Endothelial cell of umbilical vein (primary cell): Measurements from ENCODE around the gene KIF26B. TPM values are rescaled to one million over a fixed set of nuclear protein-coding genes. Genes with fewer than 3 reads are reported as not detected.

ENCODE experiments used
- BruUV-seq: library from RNA; stranded (reverse); fragments of 400-500 nt; replicated peaks from 2 replicates; lab custom pipeline; 2021; lab: Mats Ljungman, UMichigan
- CTCF ChIA-PET: fragments of 300-600, 350-600 bp; sonication (Branson Sonifier 250); formaldehyde crosslinking; loops from one replicate; lab custom pipeline; 2021; ENCODE audit warnings: antibody characterized with exemption, inconsistent platforms; lab: Charles Lee
- POLR2A ChIA-PET: fragments of 300-600, 350-600 bp; sonication (Branson Sonifier 250); formaldehyde crosslinking; loops from one replicate; lab custom pipeline; 2021; ENCODE audit warnings: antibody characterized with exemption, inconsistent platforms; lab: Charles Lee
- DNase-seq: peaks from one replicate; pipeline ENCODE4 v3.0.0-alpha.2; 2011; ENCODE audit warnings: low read depth, low spot score
- FAIRE-seq: peaks from 2 replicates; lab custom pipeline; 2011; peaks lifted over from hg19 to GRCh38; lab: Jason Lieb, UNC
- H2AFZ ChIP-seq: 2 replicates; pipeline ENCODE4 v1.6.0; 2012; ENCODE audit warnings: low read depth, low read length, control low read depth, inconsistent platforms
- H3K27ac ChIP-seq: 2 replicates; pipeline ENCODE4 v1.5.1; 2011; ENCODE audit warnings: low read depth, mild to moderate bottlenecking, control low read depth, low read length, moderate library complexity; ENCODE audit not compliant: insufficient read depth
- H3K27me3 ChIP-seq, 2 experiments: 2 replicates each; pipeline versions ENCODE4 v1.6.0 to v1.6.1; 2011; ENCODE audit warnings: low read length in 2 of 2, mixed read lengths in 1 of 2; ENCODE audit not compliant: control insufficient read depth in 2 of 2, insufficient read depth in 2 of 2
- H3K36me3 ChIP-seq, 2 experiments: 2 replicates in 1 of 2; 3 replicates in 1 of 2; pipeline ENCODE4 v1.5.1; 2011; ENCODE audit warnings: low read length in 2 of 2, mild to moderate bottlenecking in 1 of 2, moderate library complexity in 1 of 2; ENCODE audit not compliant: control insufficient read depth in 2 of 2, insufficient read depth in 2 of 2; ENCODE audit errors: extremely low read depth in 1 of 2
- H3K4me1 ChIP-seq: 3 replicates; pipeline ENCODE4 v1.5.1; 2011; ENCODE audit warnings: mild to moderate bottlenecking, low read length; ENCODE audit not compliant: control insufficient read depth, insufficient read depth; ENCODE audit errors: extremely low read depth
- H3K4me2 ChIP-seq: 2 replicates; pipeline ENCODE4 v1.6.1; 2011; ENCODE audit warnings: low read length, control low read depth, mixed read lengths; ENCODE audit not compliant: insufficient read depth
- H3K4me3 ChIP-seq, 3 experiments: fragments of 200-600 bp in 1 of 3; sonication (generic), shearing (Covaris generic) in 1 of 3; replicated peaks in 1 of 3; 2 replicates each; pipeline ENCODE4 v1.5.1; 2011 to 2016; ENCODE audit warnings: control low read depth in 3 of 3, low read length in 3 of 3, mild to moderate bottlenecking in 2 of 3, inconsistent platforms in 1 of 3, low read depth in 1 of 3, moderate library complexity in 1 of 3; ENCODE audit not compliant: insufficient read depth in 1 of 3
- H3K79me2 ChIP-seq: 2 replicates; pipeline ENCODE4 v1.6.0; 2012; ENCODE audit warnings: low read length, inconsistent platforms; ENCODE audit not compliant: control insufficient read depth, insufficient read depth
- H3K9ac ChIP-seq: replicated peaks from 2 replicates; pipeline ENCODE3; 2011; ENCODE audit warnings: low read length, control low read depth; ENCODE audit not compliant: insufficient read depth; ENCODE audit errors: extremely low read depth
- H3K9me1 ChIP-seq: replicated peaks from 3 replicates; pipeline ENCODE4 v1.6.0; 2011; ENCODE audit warnings: mild to moderate bottlenecking, low read length; ENCODE audit not compliant: control insufficient read depth, insufficient read depth; ENCODE audit errors: extremely low read depth
- H3K9me3 ChIP-seq: replicated peaks from 2 replicates; pipeline ENCODE4 v1.5.1; 2012; ENCODE audit warnings: low read length, inconsistent platforms; ENCODE audit not compliant: control insufficient read depth, insufficient read depth
- H4K20me1 ChIP-seq: replicated peaks from 2 replicates; pipeline ENCODE3; 2011; ENCODE audit warnings: mild to moderate bottlenecking, low read length; ENCODE audit not compliant: control insufficient read depth, insufficient read depth; ENCODE audit errors: extremely low read depth
- EZH2 ChIP-seq: IDR thresholded peaks from 2 replicates; pipeline ENCODE4 v1.6.1; 2012; ENCODE audit warnings: borderline replicate concordance, low read depth, mild to moderate bottlenecking, moderate library complexity, low read length, inconsistent platforms; ENCODE audit not compliant: severe bottlenecking
- FOS ChIP-seq: IDR thresholded peaks from 2 replicates; pipeline ENCODE4 v1.6.1; 2011; ENCODE audit warnings: mild to moderate bottlenecking, low read length, moderate library complexity, borderline replicate concordance; ENCODE audit not compliant: insufficient read depth
- GATA2 ChIP-seq: IDR thresholded peaks from 2 replicates; pipeline ENCODE4 v1.7.0; 2011; ENCODE audit warnings: low read depth, mild to moderate bottlenecking, moderate library complexity, mixed read lengths, low read length; ENCODE audit not compliant: insufficient read length, insufficient read depth
- JUN ChIP-seq: IDR thresholded peaks from 2 replicates; pipeline ENCODE4 v1.6.1; 2011; ENCODE audit warnings: borderline replicate concordance, low read depth; ENCODE audit not compliant: insufficient read length, insufficient read depth
- MYC ChIP-seq: IDR thresholded peaks from one replicate; pipeline ENCODE4 v1.6.1; 2011; ENCODE audit warnings: mild to moderate bottlenecking, low read depth, low read length
- POLR2A ChIP-seq: IDR thresholded peaks from 2 replicates; pipeline ENCODE4 v1.6.1; 2012; ENCODE audit warnings: low read depth, mild to moderate bottlenecking, control low read depth, low read length
- POLR2AphosphoS5 ChIP-seq: IDR thresholded peaks from 2 replicates; pipeline ENCODE4 v1.6.1; 2012; ENCODE audit warnings: low read depth, mild to moderate bottlenecking, control low read depth, low read length, moderate library complexity; ENCODE audit not compliant: insufficient read depth
- dilution Hi-C: fragments of 300-500 bp; cut with MboI; formaldehyde crosslinking; loops from one replicate; pipeline ENCODE4 v1.15.0; 2019; ENCODE audit warnings: low sequenced_read_pairs; ENCODE audit not compliant: extremely low pct_ligation_motif_present
- intact Hi-C: fragments of 100-400 bp; cut with micrococcal nuclease; formaldehyde crosslinking; loops from one replicate; pipeline ENCODE4 v1.10.0; 2022
- polyA plus RNA-seq, 4 experiments: library from polyadenylated mRNA; depleted of rRNA in 3 of 4; stranded (reverse) in 3 of 4; unstranded in 1 of 4; fragments of >200 nt; gene quantifications; 2 replicates each; pipeline versions ENCODE4 v1.2.1 to v1.2.3, GENCODE V29; 2011 to 2012; ENCODE audit warnings: missing spikeins in 1 of 4
- total RNA-seq: library from RNA; stranded (reverse); gene quantifications from 2 replicates; pipeline ENCODE4 v1.2.3, GENCODE V29; 2021
- TF ChIP-seq, protein P1 (sequence below): IDR thresholded peaks from 2 replicates; pipeline ENCODE4 v1.6.1; 2011; ENCODE audit not compliant: insufficient read depth, insufficient read length
- TF ChIP-seq, protein P2 (sequence below), 2 donors: IDR thresholded peaks; 1 replicate in 1 of 2; 2 replicates in 1 of 2; pipeline ENCODE4 v1.5.1; 2011; ENCODE audit warnings: low read length in 2 of 2, mild to moderate bottlenecking in 2 of 2, moderate library complexity in 2 of 2, control low read depth in 1 of 2, inconsistent platforms in 1 of 2, low read depth in 1 of 2; ENCODE audit not compliant: insufficient read depth in 1 of 2; ENCODE audit errors: extremely low read depth in 1 of 2

The KIF26B gene
- total and polyA plus RNA-seq, 2 donors (not counting 3 experiments of a cell fraction or from before 2014, with no cell fraction given): 0.04 to 0.49 TPM

DNA sequence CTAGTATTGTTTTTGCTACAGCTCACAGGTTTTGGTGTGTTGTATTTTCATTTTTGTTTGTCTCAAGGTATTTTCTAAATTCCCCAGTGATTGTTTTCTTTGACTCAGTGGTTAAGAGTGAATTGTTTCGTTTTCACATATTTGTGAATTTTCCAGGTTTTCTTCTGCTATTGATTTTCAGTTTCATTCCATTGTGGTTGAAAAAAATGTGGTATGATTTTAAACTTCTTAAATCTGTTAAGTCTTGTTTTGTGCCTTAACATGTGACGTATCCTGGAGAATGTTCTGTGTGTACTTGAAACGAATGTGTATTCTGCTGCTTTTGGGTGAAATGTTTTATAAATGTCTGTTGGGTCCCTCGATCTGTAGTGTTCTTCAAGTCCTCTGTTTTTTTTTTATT lies 117.9 kb downstream of the KIF26B start:
- Histone ChIP-seq H3K9ac (no peak overlapping the region), H3K36me3 (no peaks in the 10 kb centered on the region), H3K9me3 (no peaks in the 10 kb centered on the region), H4K20me1 (no peaks in the 10 kb centered on the region), H3K79me2 (no peaks in the 10 kb centered on the region), H3K9me1 (no peaks in the 10 kb centered on the region), H3K27ac (no peak overlapping the region), H3K4me1 (no peaks in the 10 kb centered on the region), H3K4me3 (no peak overlapping the region), H3K27me3 (no peaks in the 10 kb centered on the region), H2AFZ (no peak overlapping the region), H3K4me2 (no peak overlapping the region)
- intact Hi-C loops (no loop called here), dilution Hi-C loops (no loop called here)
- FAIRE-seq (no peak), DNase-seq (no peak)
- POLR2A ChIA-PET: no interaction called here
- CTCF ChIA-PET: no interaction called here
- BruUV-seq: no TSS peak
- TF ChIP-seq FOS (no peak), POLR2A (no peak), JUN (no peak), GATA2 (no peak), MYC (no peak), POLR2AphosphoS5 (no peak), EZH2 (no peak)
- TF ChIP-seq, protein P1, sequence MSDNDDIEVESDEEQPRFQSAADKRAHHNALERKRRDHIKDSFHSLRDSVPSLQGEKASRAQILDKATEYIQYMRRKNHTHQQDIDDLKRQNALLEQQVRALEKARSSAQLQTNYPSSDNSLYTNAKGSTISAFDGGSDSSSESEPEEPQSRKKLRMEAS: no peak
- TF ChIP-seq, protein P2, sequence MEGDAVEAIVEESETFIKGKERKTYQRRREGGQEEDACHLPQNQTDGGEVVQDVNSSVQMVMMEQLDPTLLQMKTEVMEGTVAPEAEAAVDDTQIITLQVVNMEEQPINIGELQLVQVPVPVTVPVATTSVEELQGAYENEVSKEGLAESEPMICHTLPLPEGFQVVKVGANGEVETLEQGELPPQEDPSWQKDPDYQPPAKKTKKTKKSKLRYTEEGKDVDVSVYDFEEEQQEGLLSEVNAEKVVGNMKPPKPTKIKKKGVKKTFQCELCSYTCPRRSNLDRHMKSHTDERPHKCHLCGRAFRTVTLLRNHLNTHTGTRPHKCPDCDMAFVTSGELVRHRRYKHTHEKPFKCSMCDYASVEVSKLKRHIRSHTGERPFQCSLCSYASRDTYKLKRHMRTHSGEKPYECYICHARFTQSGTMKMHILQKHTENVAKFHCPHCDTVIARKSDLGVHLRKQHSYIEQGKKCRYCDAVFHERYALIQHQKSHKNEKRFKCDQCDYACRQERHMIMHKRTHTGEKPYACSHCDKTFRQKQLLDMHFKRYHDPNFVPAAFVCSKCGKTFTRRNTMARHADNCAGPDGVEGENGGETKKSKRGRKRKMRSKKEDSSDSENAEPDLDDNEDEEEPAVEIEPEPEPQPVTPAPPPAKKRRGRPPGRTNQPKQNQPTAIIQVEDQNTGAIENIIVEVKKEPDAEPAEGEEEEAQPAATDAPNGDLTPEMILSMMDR (IDR thresholded peaks at IDR 0.05; ENCODE audit: extremely low read depth in 1 of 2, insufficient read depth in 1 of 2, low read depth in 1 of 2, low read length in 2 of 2): no peak
